Measurements from ENCODE around the gene CCDC15.

DNA sequence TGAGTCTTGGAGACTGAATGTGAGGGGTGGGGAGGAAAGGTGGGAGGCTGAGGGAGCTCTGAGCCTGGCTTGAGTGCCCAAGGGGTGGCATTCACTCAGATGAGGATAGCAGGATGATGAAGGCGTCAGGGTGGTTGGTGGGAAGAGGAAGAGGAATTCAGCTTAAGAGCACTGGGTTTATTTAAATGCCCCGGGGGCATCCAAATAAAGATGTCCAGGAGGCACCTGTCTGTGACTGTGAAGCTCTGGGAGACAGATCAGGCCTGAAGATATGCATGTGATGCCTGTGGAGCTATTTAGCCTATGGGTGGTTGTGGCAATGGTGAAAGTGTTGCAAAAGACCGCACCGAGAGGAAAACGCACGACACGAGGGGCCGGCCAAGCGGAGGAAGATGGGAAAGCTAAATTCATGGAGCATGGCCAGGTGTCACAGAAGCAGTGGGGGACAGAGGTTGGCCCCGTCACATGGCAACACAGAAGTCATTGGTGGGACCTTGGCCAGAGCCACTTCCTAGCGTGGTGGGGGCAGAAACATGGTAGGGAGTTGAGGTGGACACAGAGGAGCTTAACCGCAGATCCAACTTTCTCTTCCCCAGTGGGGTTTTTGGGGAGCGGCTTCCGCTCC is 124.6 kb downstream of the CCDC15 start:
- TF ChIP-seq, protein P1, sequence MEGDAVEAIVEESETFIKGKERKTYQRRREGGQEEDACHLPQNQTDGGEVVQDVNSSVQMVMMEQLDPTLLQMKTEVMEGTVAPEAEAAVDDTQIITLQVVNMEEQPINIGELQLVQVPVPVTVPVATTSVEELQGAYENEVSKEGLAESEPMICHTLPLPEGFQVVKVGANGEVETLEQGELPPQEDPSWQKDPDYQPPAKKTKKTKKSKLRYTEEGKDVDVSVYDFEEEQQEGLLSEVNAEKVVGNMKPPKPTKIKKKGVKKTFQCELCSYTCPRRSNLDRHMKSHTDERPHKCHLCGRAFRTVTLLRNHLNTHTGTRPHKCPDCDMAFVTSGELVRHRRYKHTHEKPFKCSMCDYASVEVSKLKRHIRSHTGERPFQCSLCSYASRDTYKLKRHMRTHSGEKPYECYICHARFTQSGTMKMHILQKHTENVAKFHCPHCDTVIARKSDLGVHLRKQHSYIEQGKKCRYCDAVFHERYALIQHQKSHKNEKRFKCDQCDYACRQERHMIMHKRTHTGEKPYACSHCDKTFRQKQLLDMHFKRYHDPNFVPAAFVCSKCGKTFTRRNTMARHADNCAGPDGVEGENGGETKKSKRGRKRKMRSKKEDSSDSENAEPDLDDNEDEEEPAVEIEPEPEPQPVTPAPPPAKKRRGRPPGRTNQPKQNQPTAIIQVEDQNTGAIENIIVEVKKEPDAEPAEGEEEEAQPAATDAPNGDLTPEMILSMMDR (IDR thresholded peaks at IDR 0.05 in 4 of 5, conservative IDR thresholded peaks at IDR 0.05 in 1 of 5), result no peak
- no peak for TF ChIP-seq POLR2A (IDR thresholded peaks at IDR 0.05)
